HepG2 (cell line): ENCODE measurements around the gene MIB1. TPM values are rescaled to one million over a fixed set of nuclear protein-coding genes. Genes with fewer than 3 reads are reported as not detected.
A peak's percentile ranks its signal among the peaks of the same experiment; 100 is the strongest.

Source experiments
- AHR ChIP-seq: IDR thresholded peaks from 2 replicates; pipeline ENCODE4 v1.6.1; 2018; ENCODE audit warnings: missing genetic modification reagents, missing compliant biosample characterization
- ARID2 ChIP-seq: sonication (generic); formaldehyde crosslinking; IDR thresholded peaks from 2 replicates; pipeline ENCODE4 v1.8.1; 2022; ENCODE audit warnings: mild to moderate bottlenecking, missing genetic modification reagents, borderline replicate concordance
- ARNTL ChIP-seq: sonication (generic); formaldehyde crosslinking; IDR thresholded peaks from 2 replicates; pipeline ENCODE4 v1.4.0; 2020; ENCODE audit warnings: mild to moderate bottlenecking, missing genetic modification reagents
- ATF1 ChIP-seq: IDR thresholded peaks from 2 replicates; pipeline ENCODE4 v1.6.1; 2016; ENCODE audit warnings: mild to moderate bottlenecking, control low read depth
- CENPT ChIP-seq: sonication (generic); formaldehyde crosslinking; IDR thresholded peaks from 2 replicates; pipeline ENCODE4 v1.8.0; 2022; ENCODE audit warnings: low read depth, mild to moderate bottlenecking, moderate library complexity, missing genetic modification reagents
- HMG20B ChIP-seq: conservative IDR thresholded peaks from 2 replicates; pipeline ENCODE4 v1.6.1; 2016; ENCODE audit warnings: missing genetic modification reagents, missing compliant biosample characterization
- HOXA5 ChIP-seq: sonication (generic); formaldehyde crosslinking; IDR thresholded peaks from 2 replicates; pipeline ENCODE4 v1.4.0; 2020; ENCODE audit warnings: missing genetic modification reagents
- NCOA5 ChIP-seq: sonication (generic); formaldehyde crosslinking; IDR thresholded peaks from 2 replicates; pipeline ENCODE4 v1.4.0; 2020; ENCODE audit warnings: missing genetic modification reagents
- NFYB ChIP-seq: sonication (generic); formaldehyde crosslinking; IDR thresholded peaks from 2 replicates; pipeline ENCODE4 v1.4.0; 2020; ENCODE audit warnings: missing genetic modification reagents
- PHB2 ChIP-seq: fragments of 450-650 bp; IDR thresholded peaks from 2 replicates; pipeline ENCODE4 v1.6.1; 2018; ENCODE audit not compliant: partially characterized antibody
- SP2 ChIP-seq: sonication (generic); formaldehyde crosslinking; IDR thresholded peaks from 2 replicates; pipeline ENCODE4 v1.5.1; 2020; ENCODE audit warnings: mild to moderate bottlenecking, missing genetic modification reagents
- TBX2 ChIP-seq: sonication (generic); formaldehyde crosslinking; IDR thresholded peaks from 2 replicates; pipeline ENCODE4 v1.5.0; 2020; ENCODE audit warnings: missing genetic modification reagents, mild to moderate bottlenecking, borderline replicate concordance
- TEAD3 ChIP-seq: optimal IDR thresholded peaks from 2 replicates; pipeline ENCODE3; 2016; ENCODE audit warnings: borderline replicate concordance
- U2AF2 ChIP-seq: fragments of 200-400 bp; formaldehyde crosslinking; IDR thresholded peaks from 2 replicates; pipeline ENCODE4 v1.6.1; 2017; ENCODE audit warnings: low read depth, mild to moderate bottlenecking, low read length
- YEATS2 ChIP-seq: sonication (generic); formaldehyde crosslinking; IDR thresholded peaks from 2 replicates; pipeline ENCODE4 v1.4.0; 2020; ENCODE audit warnings: missing genetic modification reagents, borderline replicate concordance
- YEATS4 ChIP-seq: sonication (generic); formaldehyde crosslinking; IDR thresholded peaks from 2 replicates; pipeline ENCODE4 v1.4.0; 2020; ENCODE audit warnings: missing genetic modification reagents, borderline replicate concordance
- ZNF232 ChIP-seq: sonication (generic); formaldehyde crosslinking; IDR thresholded peaks from 2 replicates; pipeline ENCODE4 v1.4.0; 2020; ENCODE audit warnings: missing genetic modification reagents, borderline replicate concordance
- ZNF329 ChIP-seq: sonication (generic); formaldehyde crosslinking; IDR thresholded peaks from 2 replicates; pipeline ENCODE4 v1.9.0; 2021; ENCODE audit warnings: low read depth, mild to moderate bottlenecking, missing genetic modification reagents
- ZNF460 ChIP-seq: sonication (generic); formaldehyde crosslinking; IDR thresholded peaks from 2 replicates; pipeline ENCODE4 v1.5.1; 2020; ENCODE audit warnings: missing genetic modification reagents, mild to moderate bottlenecking, borderline replicate concordance
- ZNF564 ChIP-seq: sonication (generic); formaldehyde crosslinking; IDR thresholded peaks from 2 replicates; pipeline ENCODE4 v1.8.1; 2023; ENCODE audit warnings: mild to moderate bottlenecking, missing genetic modification reagents
- ZNF670 ChIP-seq: sonication (generic); formaldehyde crosslinking; IDR thresholded peaks from 2 replicates; pipeline ENCODE4 v1.8.0; 2022; ENCODE audit warnings: mild to moderate bottlenecking, missing genetic modification reagents, borderline replicate concordance
- ZNF839 ChIP-seq: sonication (generic); formaldehyde crosslinking; IDR thresholded peaks from 2 replicates; pipeline ENCODE4 v1.4.0; 2020; ENCODE audit warnings: missing genetic modification reagents, mild to moderate bottlenecking, borderline replicate concordance
- polyA plus RNA-seq, 8 experiments: library from polyadenylated mRNA; depleted of rRNA in 3 of 8; stranded (reverse) in 7 of 8; unstranded in 1 of 8; fragments of >200 nt; fragmentation: Illumina TruSeq in 4 of 8; extraction: Trizol in 4 of 8; gene quantifications; 2 replicates each; pipeline versions ENCODE4 v1.2.1 to v1.2.3, GENCODE V29; 2011 to 2016; ENCODE audit warnings: low read depth in 4 of 8, missing spikeins in 1 of 8, mixed read lengths in 1 of 8; ENCODE audit not compliant: insufficient read depth in 1 of 8
- total RNA-seq, 5 experiments: library from RNA; depleted of rRNA; stranded (reverse); fragments of >200 nt; fragmentation: Illumina TruSeq; extraction: Trizol; gene quantifications; 2 replicates each; pipeline ENCODE4 v1.2.3, GENCODE V29; 2016; ENCODE audit warnings: low read depth in 1 of 5
- TF ChIP-seq, protein P1 (sequence below): sonication (generic); formaldehyde crosslinking; IDR thresholded peaks from 2 replicates; pipeline ENCODE4 v1.4.0; 2020; ENCODE audit warnings: mild to moderate bottlenecking, missing genetic modification reagents
- TF ChIP-seq, protein P2 (sequence below): sonication (generic); formaldehyde crosslinking; IDR thresholded peaks from 2 replicates; pipeline ENCODE4 v1.9.0; 2021; ENCODE audit warnings: missing genetic modification reagents, mild to moderate bottlenecking, borderline replicate concordance
- TF ChIP-seq, protein P3 (sequence below): sonication (generic); formaldehyde crosslinking; IDR thresholded peaks from 2 replicates; pipeline ENCODE4 v1.8.1; 2023; ENCODE audit warnings: mild to moderate bottlenecking, missing genetic modification reagents, borderline replicate concordance
- TF ChIP-seq, protein P4 (sequence below): IDR thresholded peaks from 2 replicates; pipeline ENCODE4 v1.6.1; 2016; ENCODE audit warnings: low read depth

MIB1 gene
- total and polyA plus RNA-seq, 2 of the 13 experiments (the other 11 are each of a cell fraction or from before 2014, with no cell fraction given), result 12.0 to 47.0 TPM

DNA sequence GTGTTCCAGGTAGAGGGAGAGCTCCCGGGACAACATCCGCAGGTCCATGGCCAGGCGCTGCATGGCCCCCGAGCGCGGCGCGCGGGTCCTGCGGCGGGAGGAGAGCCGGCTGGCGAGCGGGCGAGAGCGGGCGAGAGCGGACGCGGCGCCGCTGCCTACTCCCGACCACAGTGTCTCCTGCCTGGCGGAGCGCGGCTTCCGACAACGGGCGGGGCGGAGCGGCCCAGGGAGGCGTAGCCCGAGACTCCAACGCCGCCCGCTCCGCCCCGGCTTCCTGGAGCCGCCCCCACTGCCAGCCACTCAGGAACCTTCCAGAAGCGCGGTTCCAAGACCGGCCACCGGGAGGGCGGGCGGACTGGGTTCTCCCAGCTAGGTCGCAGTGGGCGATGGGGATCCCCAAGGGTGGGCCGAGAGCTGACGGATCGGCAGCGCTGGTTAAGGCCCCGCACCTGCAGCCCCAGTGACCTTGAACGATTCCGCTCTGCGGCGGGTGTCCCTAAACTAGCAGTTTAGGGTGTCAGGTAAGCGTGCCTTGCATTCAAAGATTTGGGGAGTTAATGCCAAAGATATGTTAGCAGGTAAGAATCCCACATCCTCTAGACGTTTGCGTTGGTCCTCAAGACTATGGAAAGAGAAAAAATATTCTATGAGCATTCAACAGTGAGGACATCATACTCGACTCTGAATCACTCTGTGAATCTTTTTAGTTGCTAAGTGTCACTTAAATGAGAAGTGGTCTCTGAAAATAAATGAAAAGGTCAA lies 35.8 kb upstream of the MIB1 start, which contains the start of gene ABHD3 (continued):
- no peak for TF ChIP-seq HMG20B (CRISPR knock-in tag)
- TF ChIP-seq, protein P1, sequence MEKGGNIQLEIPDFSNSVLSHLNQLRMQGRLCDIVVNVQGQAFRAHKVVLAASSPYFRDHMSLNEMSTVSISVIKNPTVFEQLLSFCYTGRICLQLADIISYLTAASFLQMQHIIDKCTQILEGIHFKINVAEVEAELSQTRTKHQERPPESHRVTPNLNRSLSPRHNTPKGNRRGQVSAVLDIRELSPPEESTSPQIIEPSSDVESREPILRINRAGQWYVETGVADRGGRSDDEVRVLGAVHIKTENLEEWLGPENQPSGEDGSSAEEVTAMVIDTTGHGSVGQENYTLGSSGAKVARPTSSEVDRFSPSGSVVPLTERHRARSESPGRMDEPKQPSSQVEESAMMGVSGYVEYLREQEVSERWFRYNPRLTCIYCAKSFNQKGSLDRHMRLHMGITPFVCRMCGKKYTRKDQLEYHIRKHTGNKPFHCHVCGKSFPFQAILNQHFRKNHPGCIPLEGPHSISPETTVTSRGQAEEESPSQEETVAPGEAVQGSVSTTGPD (CRISPR knock-in tag), result peak; percentile 42; the same call in 1 of the 2 replicates
- TF ChIP-seq ZNF670, result 0 out of 2 replicates have a peak, but pooled peaks have one; percentile 6
- TF ChIP-seq SP2 (CRISPR knock-in tag), result no peak
- TF ChIP-seq ZNF329 (CRISPR knock-in tag), result peak; percentile 73; the same call in 1 of the 2 replicates
- TF ChIP-seq, protein P2, sequence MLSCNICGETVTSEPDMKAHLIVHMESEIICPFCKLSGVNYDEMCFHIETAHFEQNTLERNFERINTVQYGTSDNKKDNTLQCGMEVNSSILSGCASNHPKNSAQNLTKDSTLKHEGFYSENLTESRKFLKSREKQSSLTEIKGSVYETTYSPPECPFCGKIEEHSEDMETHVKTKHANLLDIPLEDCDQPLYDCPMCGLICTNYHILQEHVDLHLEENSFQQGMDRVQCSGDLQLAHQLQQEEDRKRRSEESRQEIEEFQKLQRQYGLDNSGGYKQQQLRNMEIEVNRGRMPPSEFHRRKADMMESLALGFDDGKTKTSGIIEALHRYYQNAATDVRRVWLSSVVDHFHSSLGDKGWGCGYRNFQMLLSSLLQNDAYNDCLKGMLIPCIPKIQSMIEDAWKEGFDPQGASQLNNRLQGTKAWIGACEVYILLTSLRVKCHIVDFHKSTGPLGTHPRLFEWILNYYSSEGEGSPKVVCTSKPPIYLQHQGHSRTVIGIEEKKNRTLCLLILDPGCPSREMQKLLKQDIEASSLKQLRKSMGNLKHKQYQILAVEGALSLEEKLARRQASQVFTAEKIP (CRISPR knock-in tag), result no peak
- TF ChIP-seq NFYB (CRISPR knock-in tag), result peak; percentile 55; the same call in 1 of the 2 replicates
- no peak for TF ChIP-seq HOXA5 (CRISPR knock-in tag)
- 0 out of 2 replicates have a peak, but pooled peaks have one; percentile 43 for TF ChIP-seq AHR (CRISPR knock-in tag)
- TF ChIP-seq CENPT (CRISPR knock-in tag), result 0 out of 2 replicates have a peak, but pooled peaks have one; percentile 30
- TF ChIP-seq PHB2, result no peak
- peak; percentile 31; the same call in 1 of the 2 replicates for TF ChIP-seq ZNF839 (CRISPR knock-in tag)
- TF ChIP-seq ARID2 (CRISPR knock-in tag), result no peak
- 0 out of 2 replicates have a peak, but pooled peaks have one; percentile 56 for TF ChIP-seq ARNTL (CRISPR knock-in tag)
- TF ChIP-seq NCOA5, result no peak
- TF ChIP-seq ATF1 (CRISPR knock-in tag), result no peak
- TF ChIP-seq, protein P3, sequence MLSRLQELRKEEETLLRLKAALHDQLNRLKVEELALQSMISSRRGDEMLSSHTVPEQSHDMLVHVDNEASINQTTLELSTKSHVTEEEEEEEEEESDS (CRISPR knock-in tag), result no peak
- TF ChIP-seq YEATS4 (CRISPR knock-in tag), result peak; percentile 68
- peak; percentile 68; the same call in 1 of the 2 replicates for TF ChIP-seq TBX2 (CRISPR knock-in tag)
- TF ChIP-seq ZNF564, result 0 out of 2 replicates have a peak, but pooled peaks have one; percentile 23
- TF ChIP-seq YEATS2 (CRISPR knock-in tag), result peak; percentile 64; the same call in 1 of the 2 replicates
- TF ChIP-seq ZNF232 (CRISPR knock-in tag), result peak; percentile 73; the same call in 1 of the 2 replicates
- no peak for TF ChIP-seq TEAD3 (CRISPR knock-in tag)
- no peak for TF ChIP-seq ZNF460 (CRISPR knock-in tag)
- TF ChIP-seq, protein P4, sequence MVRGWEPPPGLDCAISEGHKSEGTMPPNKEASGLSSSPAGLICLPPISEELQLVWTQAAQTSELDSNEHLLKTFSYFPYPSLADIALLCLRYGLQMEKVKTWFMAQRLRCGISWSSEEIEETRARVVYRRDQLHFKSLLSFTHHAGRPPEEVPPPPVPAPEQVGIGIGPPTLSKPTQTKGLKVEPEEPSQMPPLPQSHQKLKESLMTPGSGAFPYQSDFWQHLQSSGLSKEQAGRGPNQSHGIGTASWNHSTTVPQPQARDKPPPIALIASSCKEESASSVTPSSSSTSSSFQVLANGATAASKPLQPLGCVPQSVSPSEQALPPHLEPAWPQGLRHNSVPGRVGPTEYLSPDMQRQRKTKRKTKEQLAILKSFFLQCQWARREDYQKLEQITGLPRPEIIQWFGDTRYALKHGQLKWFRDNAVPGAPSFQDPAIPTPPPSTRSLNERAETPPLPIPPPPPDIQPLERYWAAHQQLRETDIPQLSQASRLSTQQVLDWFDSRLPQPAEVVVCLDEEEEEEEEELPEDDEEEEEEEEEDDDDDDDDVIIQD (CRISPR knock-in tag), result peak; percentile 39; the same call in 1 of the 2 replicates
- no peak for TF ChIP-seq U2AF2
